ENCODE results near the gene DDR2. TPM values are rescaled to one million over a fixed set of nuclear protein-coding genes. Genes with fewer than 3 reads are reported as not detected.

DDR2 gene
- total and polyA plus RNA-seq, 2 of the 4 experiments (the other 2 are of a cell fraction): 66.1 to 245 TPM

DNA sequence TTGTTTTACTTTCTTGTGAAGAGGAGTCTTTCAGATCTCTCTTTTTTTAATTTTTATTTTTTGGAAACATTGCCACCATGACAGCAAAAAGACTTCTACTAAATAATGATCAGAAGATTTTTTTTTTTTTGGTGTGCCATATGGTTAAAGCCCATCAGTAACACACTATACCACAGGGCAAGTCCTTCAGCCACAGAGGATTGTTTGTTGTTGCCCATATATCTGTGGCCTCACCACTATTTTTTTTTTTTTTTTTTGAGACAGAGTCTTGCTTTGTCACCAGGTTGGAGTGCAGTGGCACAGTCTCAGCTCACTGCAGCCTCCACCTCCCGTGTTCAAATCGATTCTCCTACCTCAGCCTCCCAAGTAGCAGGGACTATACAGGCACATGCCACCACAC, 41.6 kb upstream of the DDR2 start:
- TF ChIP-seq, protein P1, sequence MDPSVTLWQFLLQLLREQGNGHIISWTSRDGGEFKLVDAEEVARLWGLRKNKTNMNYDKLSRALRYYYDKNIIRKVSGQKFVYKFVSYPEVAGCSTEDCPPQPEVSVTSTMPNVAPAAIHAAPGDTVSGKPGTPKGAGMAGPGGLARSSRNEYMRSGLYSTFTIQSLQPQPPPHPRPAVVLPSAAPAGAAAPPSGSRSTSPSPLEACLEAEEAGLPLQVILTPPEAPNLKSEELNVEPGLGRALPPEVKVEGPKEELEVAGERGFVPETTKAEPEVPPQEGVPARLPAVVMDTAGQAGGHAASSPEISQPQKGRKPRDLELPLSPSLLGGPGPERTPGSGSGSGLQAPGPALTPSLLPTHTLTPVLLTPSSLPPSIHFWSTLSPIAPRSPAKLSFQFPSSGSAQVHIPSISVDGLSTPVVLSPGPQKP (IDR thresholded peaks at IDR 0.05; ENCODE audit: borderline replicate concordance, low read depth, low read length): no peak
- TF ChIP-seq NFE2L2 (IDR thresholded peaks at IDR 0.05; ENCODE audit: low read depth, low read length) (no peak), MAFK (IDR thresholded peaks at IDR 0.05; ENCODE audit: low read depth, low read length) (no peak)
- no peaks in the 10 kb centered on the region for H3K4me1 ChIP-seq (ENCODE audit: control insufficient read depth, insufficient read depth, low read length)
- no peak overlapping the region for H2AK5ac ChIP-seq (ENCODE audit: low read depth, low read length)
- peaks cover 3% of the 10 kb centered on the region; the same call in 1 of the 2 replicates for H4K20me1 ChIP-seq (ENCODE audit: insufficient read depth, low read length)
- in situ Hi-C loops (cut with MboI; ENCODE audit: low sequenced_read_pairs) (no loop called here), intact Hi-C loops (cut with micrococcal nuclease) (no loop called here), dilution Hi-C loops (cut with HindIII; ENCODE audit: low sequenced_read_pairs, unreplicated experiment) (no loop called here)
- WGBS, 2 experiments (ENCODE audit: extremely low coverage in 2 of 2, insufficient read length in 1 of 2): no CpG with 5 or more reads among the region's 2 CpGs
- no peak overlapping the region for H3K9ac ChIP-seq (ENCODE audit: low read depth, low read length)
- H2AK9ac ChIP-seq (replicated peaks; ENCODE audit: low read depth, low read length, poor library complexity): no peak overlapping the region
- no peak overlapping the region for H4K8ac ChIP-seq (ENCODE audit: low read depth in 2 of 2, low read length in 2 of 2)
- H3K18ac ChIP-seq (ENCODE audit: low read depth, low read length): no peak overlapping the region
- H3K27me3 ChIP-seq (ENCODE audit: control insufficient read depth, insufficient read depth, low read length): no peaks in the 10 kb centered on the region
- H3K27ac ChIP-seq (ENCODE audit: insufficient read depth, low read length): no peak overlapping the region
- no peak overlapping the region for H3K23ac ChIP-seq (ENCODE audit: low read depth, low read length)
- DNase-seq (no peak), ATAC-seq (ENCODE audit: low read depth) (no peak)
- H3K4me3 ChIP-seq (ENCODE audit: insufficient read depth, low read depth, low read length): no peak overlapping the region
- no peak overlapping the region for H2BK5ac ChIP-seq (ENCODE audit: low read depth, low read length, poor library complexity, severe bottlenecking)
- ChIA-PET POLR2A (ENCODE audit: unreplicated experiment) (no interaction called here), CTCF (no interaction called here)
- H3K4me2 ChIP-seq (ENCODE audit: low read depth, low read length): no peak overlapping the region
- peaks cover 25 to 42% of the 10 kb centered on the region in 2 experiments for H3K79me1 ChIP-seq (ENCODE audit: low read depth in 1 of 2, low read length in 2 of 2)
- no peak overlapping the region for H4K5ac ChIP-seq (ENCODE audit: low read depth, low read length)
- no TSS peak for BruUV-seq (replicated peaks)
- no peak overlapping the region for H3K14ac ChIP-seq (replicated peaks; ENCODE audit: low read depth, low read length)
- no peak overlapping the region for H3K4ac ChIP-seq (ENCODE audit: low read depth, low read length)
- no peak overlapping the region for H2BK20ac ChIP-seq (ENCODE audit: low read depth, low read length)
- no peak overlapping the region for H4K91ac ChIP-seq (ENCODE audit: insufficient read depth, low read depth, low read length)
- no peak overlapping the region for H2AFZ ChIP-seq (replicated peaks; ENCODE audit: low read length, poor library complexity)
- no peaks in the 10 kb centered on the region for H3K9me3 ChIP-seq (ENCODE audit: control insufficient read depth, insufficient read depth, low read length)
- no peaks in the 10 kb centered on the region; the same call in 1 of the 2 replicates for H3K9me1 ChIP-seq (ENCODE audit: insufficient read depth, low read length)
- peaks cover 38% of the 10 kb centered on the region for H3K36me3 ChIP-seq (ENCODE audit: control insufficient read depth, insufficient read depth, low read length)
- H2BK120ac ChIP-seq (ENCODE audit: low read depth, low read length): no peak overlapping the region
- no peak overlapping the region for H2BK15ac ChIP-seq (ENCODE audit: low read depth, low read length)
- H3K56ac ChIP-seq (ENCODE audit: extremely low read depth, insufficient read depth, low read length): no peak overlapping the region

Measured in IMR-90 (cell line).